ENCODE data around the gene RBP3. TPM values are rescaled to one million over a fixed set of nuclear protein-coding genes. Genes with fewer than 3 reads are reported as not detected.

The RBP3 gene
- not detected for total RNA-seq
- not detected for polyA plus RNA-seq (ENCODE audit: insufficient read depth, low read depth, low replicate concordance)
- long read RNA-seq, donor 1: 0 reads
- long read RNA-seq, donor 2: 0 reads
- long read RNA-seq, donor 3: 0 reads
- long read RNA-seq, donor 4: 0 reads
- long read RNA-seq, donor 5: 0 reads
- long read RNA-seq, donor 6: 0 reads
- long read RNA-seq, donor 7: 0 reads
- long read RNA-seq, donor 8: 0 reads
- long read RNA-seq, donor 9: 0 reads
- long read RNA-seq, donor 10: 0 reads

DNA sequence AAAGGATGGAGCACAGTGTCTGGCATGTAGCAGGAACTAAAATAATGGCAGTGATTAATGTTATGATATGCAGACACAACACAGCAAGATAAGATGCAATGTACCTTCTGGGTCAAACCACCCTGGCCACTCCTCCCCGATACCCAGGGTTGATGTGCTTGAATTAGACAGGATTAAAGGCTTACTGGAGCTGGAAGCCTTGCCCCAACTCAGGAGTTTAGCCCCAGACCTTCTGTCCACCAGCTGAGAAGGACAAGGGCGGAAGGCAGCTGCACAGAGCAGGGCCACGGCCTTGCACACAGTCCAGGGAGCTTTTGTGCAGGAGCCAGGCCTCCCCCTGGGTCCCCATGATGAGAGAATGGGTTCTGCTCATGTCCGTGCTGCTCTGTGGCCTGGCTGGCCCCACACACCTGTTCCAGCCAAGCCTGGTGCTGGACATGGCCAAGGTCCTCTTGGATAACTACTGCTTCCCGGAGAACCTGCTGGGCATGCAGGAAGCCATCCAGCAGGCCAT, at the start of gene RBP3:
Gene RBP3, plus strand, starts transcription at position 226 of the 514 bp plus-strand sequence. Its CDS starts 122 bp downstream, at position 348.
- Histone ChIP-seq H3K4me1 (ENCODE audit: control insufficient read depth in 2 of 3, insufficient read depth in 2 of 3, low read depth in 1 of 3, low read length in 3 of 3) (no peaks in the 10 kb centered on the region), H3K9ac (ENCODE audit: low read length in 3 of 3) (no peak within 1 kb of the TSS), H3K27me3 (ENCODE audit: control insufficient read depth, insufficient read depth, low read length) (no peaks in the 10 kb centered on the region), H3K9me3 (ENCODE audit: control insufficient read depth in 2 of 3, insufficient read depth in 1 of 3, low read length in 3 of 3) (no peaks in the 10 kb centered on the region), H3K36me3 (ENCODE audit: control insufficient read depth in 2 of 3, insufficient read depth in 3 of 3, low read length in 3 of 3) (no peaks in the 10 kb centered on the region), H3K27ac (ENCODE audit: low read depth in 2 of 2, low read length in 2 of 2) (no peak within 1 kb of the TSS), H3K4me3 (ENCODE audit: low read length in 3 of 3) (no peak within 1 kb of the TSS)
- no peak for FAIRE-seq
- TF ChIP-seq, protein P1, sequence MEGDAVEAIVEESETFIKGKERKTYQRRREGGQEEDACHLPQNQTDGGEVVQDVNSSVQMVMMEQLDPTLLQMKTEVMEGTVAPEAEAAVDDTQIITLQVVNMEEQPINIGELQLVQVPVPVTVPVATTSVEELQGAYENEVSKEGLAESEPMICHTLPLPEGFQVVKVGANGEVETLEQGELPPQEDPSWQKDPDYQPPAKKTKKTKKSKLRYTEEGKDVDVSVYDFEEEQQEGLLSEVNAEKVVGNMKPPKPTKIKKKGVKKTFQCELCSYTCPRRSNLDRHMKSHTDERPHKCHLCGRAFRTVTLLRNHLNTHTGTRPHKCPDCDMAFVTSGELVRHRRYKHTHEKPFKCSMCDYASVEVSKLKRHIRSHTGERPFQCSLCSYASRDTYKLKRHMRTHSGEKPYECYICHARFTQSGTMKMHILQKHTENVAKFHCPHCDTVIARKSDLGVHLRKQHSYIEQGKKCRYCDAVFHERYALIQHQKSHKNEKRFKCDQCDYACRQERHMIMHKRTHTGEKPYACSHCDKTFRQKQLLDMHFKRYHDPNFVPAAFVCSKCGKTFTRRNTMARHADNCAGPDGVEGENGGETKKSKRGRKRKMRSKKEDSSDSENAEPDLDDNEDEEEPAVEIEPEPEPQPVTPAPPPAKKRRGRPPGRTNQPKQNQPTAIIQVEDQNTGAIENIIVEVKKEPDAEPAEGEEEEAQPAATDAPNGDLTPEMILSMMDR (IDR thresholded peaks at IDR 0.05; ENCODE audit: borderline replicate concordance, extremely low read depth, insufficient read depth): no peak
- DNase-seq: peak in 1 of 5 donors; percentile 37
- intact Hi-C loops (cut with DNase I): no loop called here

DNA sequence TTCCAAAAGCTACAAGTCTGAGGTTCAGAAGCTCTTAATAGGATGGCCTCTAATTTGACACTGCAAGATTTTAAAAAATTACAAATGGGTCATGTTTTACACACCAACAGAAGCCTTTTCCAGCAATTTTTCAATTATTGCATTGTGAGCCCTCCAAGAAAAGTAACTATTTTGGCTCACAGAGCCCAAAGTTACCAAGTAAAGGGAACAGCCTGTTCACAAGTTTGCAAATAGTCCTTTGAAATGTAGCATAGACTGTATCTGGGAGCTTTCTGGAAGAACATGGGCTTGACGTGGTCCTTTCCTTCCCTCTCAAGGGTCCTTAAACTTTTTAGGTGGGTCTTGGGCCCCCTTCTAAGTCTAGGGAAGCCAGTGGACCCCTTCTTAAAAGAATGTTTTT, 49.4 kb upstream of the RBP3 start:
- no peak for FAIRE-seq
- Histone ChIP-seq H3K9ac (ENCODE audit: low read length in 3 of 3) (no peak overlapping the region), H3K4me1 (ENCODE audit: control insufficient read depth in 2 of 3, insufficient read depth in 2 of 3, low read depth in 1 of 3, low read length in 3 of 3) (peaks cover 0 to 2% (median 0%) of the 10 kb centered on the region in 3 donors), H3K9me3 (ENCODE audit: control insufficient read depth in 2 of 3, insufficient read depth in 1 of 3, low read length in 3 of 3) (no peaks in the 10 kb centered on the region), H3K27me3 (ENCODE audit: control insufficient read depth, insufficient read depth, low read length) (no peaks in the 10 kb centered on the region), H3K36me3 (ENCODE audit: control insufficient read depth in 2 of 3, insufficient read depth in 3 of 3, low read length in 3 of 3) (no peaks in the 10 kb centered on the region), H3K27ac (ENCODE audit: low read depth in 2 of 2, low read length in 2 of 2) (no peak overlapping the region), H3K4me3 (ENCODE audit: low read length in 3 of 3) (no peak overlapping the region)
- intact Hi-C loops (cut with DNase I): no loop called here
- DNase-seq: no peak
- TF ChIP-seq, protein P1 (IDR thresholded peaks at IDR 0.05; ENCODE audit: borderline replicate concordance, extremely low read depth, insufficient read depth): no peak

DNA sequence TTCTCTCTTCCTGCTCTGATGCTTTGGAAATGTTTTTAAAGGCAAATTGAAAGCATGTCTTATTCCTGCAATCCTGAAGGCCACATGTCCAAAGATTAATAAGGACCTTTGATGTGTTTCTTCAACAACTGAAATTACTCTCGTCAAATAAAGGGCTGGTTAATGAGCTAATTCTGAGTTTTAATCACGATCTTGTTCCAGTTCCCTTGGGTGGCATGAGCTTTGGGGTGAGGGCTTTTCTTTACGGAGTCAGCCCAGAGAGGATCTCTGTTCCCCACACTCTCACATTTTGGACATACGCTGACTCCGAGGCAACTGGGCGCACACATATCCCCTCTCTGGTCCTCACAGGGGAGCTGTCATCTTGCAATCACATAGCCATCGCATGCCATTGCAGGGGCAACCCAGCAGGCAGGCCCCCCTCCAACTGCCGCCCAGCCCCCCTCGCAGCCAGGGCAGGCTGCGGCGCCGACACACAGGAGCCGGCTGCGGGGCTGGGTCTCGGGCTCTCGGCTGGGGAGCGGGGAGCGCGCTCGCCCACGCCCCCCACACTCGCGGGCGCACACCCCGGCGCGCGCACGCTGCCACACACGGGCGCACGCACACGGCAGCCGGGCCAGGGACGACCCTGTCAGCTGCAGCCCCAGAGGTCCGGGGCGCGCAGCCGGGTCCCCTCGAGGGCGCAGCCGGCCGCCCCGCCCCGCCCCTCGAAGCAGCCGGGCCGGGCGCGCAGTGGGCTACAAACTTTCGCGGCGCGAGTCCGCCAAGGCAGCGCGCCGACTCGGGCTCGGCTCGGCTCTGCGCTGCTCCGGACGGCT, 48.3 kb upstream of the RBP3 start, which contains the start of gene GDF10:
Gene GDF10, plus strand, starts transcription at position 587 of the 818 bp plus-strand sequence. CDS start 455 bp downstream, outside the sequence.
- TF ChIP-seq, protein P1 (IDR thresholded peaks at IDR 0.05; ENCODE audit: borderline replicate concordance, extremely low read depth, insufficient read depth): no peak
- Histone ChIP-seq H3K9ac (ENCODE audit: low read length in 3 of 3) (no peak within 1 kb of the TSS), H3K9me3 (ENCODE audit: control insufficient read depth in 2 of 3, insufficient read depth in 1 of 3, low read length in 3 of 3) (no peaks in the 10 kb centered on the region), H3K27ac (ENCODE audit: low read depth in 2 of 2, low read length in 2 of 2) (no peak within 1 kb of the TSS), H3K4me1 (ENCODE audit: control insufficient read depth in 2 of 3, insufficient read depth in 2 of 3, low read depth in 1 of 3, low read length in 3 of 3) (peaks cover 0 to 2% (median 0%) of the 10 kb centered on the region in 3 donors), H3K4me3 (ENCODE audit: low read length in 3 of 3) (no peak within 1 kb of the TSS), H3K27me3 (ENCODE audit: control insufficient read depth, insufficient read depth, low read length) (no peaks in the 10 kb centered on the region), H3K36me3 (ENCODE audit: control insufficient read depth in 2 of 3, insufficient read depth in 3 of 3, low read length in 3 of 3) (no peaks in the 10 kb centered on the region)
- DNase-seq (peak in 3 of 5 donors; percentile 20 to 60 (median 47)), FAIRE-seq (no peak)
- intact Hi-C loops (cut with DNase I): no loop called here

Data from kidney (tissue), 22 donors.